NCI-H1092 (cell line): Measurements from ENCODE around the gene DSC2.
"Not testable (repeated sequence)": the region's sequence is repeated elsewhere in the genome, so short reads cannot be mapped to it uniquely, and the experiment has no call there.

ENCODE experiments used
- DNase-seq: peaks from one replicate; lab custom pipeline; 2025; lab: John Stamatoyannopoulos, UW

The DSC2 gene

DNA sequence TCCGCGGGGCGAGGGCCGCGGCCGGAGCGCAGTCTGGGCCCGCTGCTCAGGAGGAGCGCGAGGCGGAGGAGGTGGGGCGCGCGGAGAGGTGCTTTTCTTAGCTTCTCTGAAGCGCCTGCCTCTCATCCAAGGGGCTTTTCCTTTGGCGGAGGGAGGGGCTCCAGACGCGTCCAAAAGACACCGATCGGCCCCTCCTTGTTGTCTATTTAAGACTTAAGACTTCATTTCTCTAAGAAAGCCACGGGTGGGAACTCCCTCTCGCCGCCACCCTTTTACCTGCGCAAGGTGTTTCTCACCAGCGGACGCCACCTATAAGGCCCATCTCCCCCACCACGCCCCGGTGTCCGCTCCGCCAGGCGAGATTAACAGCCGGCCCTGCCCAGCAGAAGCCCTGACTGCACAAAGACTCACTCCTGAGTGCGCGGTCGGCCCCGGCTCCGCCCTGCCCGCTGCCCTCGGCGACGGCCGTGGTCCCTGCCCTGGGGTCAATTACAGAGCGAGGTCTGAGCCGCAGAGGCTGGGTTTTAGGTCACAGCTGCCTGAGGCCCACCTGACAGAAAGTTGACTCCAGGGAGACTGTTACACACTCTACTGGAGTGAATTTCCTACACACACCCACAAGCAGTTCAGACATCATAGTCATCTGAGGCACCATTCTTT is at the start of gene DSC2:
Gene DSC2, minus strand, starts transcription at position 397 of the 660 bp plus-strand sequence. CDS start 450 bp downstream, outside the sequence.
- no peak for DNase-seq

DNA sequence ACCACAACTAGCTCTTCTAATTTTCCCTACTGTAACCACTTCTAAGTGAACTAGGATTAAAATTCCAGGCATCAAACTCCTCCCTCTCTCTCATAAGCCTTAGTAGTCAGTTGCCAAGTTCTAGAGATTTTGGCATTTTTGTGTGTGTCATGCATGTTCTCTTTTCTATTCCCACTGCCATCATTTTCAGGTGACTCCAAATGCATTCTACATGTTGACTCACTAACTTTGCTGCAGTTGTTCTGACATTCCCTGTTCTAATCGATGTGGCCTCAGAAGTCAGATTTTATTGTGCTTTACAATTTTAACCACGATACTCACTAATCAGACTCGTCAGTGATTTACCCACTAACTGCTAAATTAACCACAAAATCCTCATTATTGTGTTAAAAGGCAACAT is 47.1 kb upstream of the DSC2 start:
- no peak for DNase-seq

DNA sequence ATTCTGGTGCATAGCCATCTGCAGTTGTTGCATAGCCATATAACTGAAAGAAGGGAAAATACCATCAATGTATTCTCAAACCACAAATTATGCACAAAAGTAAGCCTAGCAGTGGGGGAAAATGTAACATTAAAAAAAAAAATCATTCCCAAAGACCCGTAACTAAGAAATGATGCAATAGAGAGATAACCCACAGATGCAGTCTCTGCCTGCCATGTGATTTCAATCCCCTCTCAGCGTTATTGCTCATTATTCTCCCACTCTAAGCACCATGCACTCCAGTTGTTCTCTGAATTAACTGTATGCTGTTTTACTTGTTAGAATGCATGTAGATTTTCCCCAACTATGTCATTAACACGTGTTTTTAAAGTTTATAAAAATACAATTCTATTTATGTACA is 46.4 kb upstream of the DSC2 start:
- no peak for DNase-seq

DNA sequence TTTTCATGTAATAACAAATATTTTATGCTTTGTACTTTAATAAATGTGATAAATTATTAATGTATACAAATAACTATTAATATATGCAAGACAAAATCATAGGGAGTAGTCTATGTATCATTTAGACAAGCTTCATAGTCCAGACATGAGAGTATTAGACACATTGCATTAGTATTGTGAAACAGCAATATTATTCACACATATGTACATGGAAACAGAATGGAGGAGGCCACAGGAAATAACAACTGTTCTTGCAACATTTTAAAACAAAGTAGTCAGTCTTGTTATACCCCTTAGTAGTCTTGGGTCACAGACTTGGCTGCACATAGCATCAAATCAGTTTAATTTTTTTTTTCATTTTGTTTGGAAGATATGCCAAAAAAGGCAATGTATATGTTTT is 44.6 kb upstream of the DSC2 start:
- no peak for DNase-seq

DNA sequence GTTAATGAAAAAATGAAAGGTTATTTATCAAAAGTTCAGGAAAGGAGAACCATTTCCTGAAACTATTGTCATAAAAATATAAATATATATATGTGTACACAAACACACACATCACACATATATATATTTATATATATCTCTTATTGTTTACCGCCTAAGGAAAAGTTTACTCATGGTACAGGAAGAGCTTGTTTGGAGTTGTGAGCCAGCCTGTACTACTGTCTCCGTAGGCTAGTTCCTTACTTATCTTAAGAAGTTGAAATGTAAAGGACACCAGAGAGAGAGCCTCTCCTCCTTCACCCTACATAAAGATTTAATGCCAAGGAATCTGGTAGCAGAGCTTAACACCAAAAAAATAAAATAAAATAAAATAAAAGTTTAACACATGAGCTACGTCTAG is 40.8 kb upstream of the DSC2 start:
- no peak for DNase-seq

DNA sequence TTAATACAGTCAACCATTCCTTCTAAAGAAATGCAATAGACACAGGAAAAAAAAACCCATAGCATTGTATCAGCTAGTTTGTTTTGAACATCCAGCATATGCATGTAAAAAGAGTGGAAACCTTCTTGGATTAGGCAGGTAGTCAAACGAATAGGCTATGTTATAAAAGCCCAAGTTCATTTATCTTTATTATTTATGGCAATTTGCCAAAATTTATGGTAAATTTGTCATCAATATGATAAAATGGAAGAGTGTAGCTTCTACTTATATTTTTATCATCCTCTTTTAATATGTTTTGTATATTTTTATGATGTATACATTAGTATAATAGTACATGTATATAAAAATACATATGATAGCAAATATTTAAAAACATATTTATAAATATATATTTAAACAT is 36.5 kb upstream of the DSC2 start:
- DNase-seq, result no peak

DNA sequence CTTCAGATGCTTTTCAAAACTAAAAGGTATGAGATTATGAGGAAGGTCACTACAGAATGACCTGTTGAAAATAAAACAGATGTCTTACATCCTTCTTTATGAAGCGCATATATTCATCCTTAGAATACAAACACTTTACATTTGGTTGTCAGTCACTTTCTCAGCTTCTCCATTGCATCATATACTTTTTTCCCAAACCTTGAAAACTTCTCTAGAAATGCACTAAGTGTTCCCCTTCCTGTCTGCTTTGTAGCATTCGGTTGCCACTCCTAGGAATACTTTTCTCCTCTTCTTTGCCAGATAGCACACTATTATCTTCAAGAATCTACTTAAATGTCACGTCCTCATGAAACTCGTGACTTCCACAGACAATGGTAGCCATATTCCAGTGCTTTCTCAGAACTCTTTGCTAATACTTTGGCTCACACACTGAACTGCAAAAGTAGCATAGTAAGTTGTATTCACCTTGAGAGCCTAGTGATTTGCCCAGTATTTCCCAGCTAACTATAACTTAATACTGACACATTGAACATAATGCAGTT is 32.8 kb upstream of the DSC2 start:
- DNase-seq, result no peak

DNA sequence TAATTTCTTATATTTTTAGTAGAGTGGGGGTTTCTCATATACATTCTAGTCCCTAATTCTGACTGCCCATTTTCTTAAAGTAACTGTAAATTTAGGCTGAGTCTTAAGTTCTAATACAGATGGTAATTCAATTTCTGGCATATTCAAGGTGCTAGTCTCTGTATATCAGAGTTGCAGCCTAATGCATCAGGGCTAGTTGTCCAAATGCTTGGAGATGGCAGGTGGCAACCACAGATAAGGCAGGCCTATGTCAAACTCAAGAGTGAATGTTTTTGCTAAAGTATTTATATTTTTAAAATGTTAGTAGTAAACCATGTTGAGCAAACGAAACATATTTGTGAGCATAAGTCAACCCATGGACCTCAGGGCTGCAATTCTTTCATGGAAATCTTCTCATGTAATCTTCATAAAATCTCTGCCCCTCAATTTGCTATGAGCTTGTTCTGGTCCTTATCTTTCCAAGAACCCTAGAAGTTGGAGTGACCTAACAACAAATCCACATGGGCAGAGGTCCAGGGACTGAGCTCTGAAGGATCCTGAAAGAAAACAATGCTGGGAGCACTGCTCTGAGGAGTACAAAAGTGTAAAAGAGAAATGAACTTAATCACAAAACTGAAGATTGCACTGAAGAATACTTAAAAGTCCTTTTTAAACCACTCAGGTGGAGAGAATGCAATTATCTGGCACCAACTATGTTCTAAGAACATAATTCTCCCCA is 27.3 kb upstream of the DSC2 start:
- no peak for DNase-seq

DNA sequence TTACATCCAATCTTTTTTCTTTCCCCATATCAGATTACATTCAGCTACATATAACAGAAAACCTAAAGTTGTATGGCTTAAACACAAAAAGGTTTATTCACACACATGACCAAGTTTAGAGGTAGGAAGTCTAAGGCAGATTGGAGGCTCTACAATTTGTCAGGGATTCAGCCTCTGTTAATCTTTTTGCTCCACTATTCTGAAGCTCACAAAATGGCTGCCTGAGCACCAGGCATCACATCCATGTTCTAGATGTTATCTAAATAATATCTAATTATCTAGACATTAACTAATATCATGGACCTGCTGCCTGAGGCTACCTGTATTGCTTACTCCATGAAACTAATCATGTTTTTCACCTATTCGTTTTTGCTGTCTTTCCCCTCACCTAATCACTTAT is 23.7 kb upstream of the DSC2 start:
- DNase-seq, result no peak

DNA sequence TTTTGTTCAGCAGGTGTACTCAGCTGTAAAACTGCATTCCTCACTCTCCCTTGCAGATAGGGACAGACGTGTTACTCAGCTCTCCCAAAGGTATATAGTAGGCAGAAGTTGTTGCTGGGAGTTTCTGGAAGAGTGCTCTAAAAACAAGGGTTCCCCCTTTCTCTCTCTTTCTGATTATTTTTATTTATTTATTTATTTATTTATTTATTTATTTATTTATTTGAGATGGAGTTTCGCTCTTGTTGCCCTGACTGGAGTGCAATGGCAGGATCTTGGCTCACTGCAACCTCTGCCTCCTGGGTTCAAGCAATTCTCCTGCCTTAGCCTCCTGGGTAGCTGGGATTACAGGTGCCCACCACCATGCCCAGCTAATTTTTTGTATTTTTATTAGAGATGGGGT is 20.9 kb upstream of the DSC2 start:
- not testable (repeated sequence) for DNase-seq

DNA sequence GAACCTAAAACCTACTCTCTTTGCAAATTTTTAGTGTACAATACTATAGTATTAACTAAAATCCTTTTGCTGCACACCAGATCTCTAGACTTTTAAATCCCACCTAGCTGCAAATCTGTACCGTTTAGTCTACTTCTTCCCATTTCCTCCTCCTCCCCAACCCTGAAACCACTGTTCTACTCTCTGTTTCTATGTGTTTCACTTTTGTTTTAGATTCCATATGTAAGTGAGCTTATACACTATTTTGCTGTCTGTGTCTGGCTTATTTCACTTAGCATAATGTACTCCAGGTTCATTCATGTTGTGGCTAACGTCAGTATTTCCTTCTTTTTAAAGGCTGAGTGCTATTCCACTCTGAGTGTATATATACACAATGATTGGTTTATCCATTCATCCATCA is 18.4 kb upstream of the DSC2 start:
- no peak for DNase-seq

DNA sequence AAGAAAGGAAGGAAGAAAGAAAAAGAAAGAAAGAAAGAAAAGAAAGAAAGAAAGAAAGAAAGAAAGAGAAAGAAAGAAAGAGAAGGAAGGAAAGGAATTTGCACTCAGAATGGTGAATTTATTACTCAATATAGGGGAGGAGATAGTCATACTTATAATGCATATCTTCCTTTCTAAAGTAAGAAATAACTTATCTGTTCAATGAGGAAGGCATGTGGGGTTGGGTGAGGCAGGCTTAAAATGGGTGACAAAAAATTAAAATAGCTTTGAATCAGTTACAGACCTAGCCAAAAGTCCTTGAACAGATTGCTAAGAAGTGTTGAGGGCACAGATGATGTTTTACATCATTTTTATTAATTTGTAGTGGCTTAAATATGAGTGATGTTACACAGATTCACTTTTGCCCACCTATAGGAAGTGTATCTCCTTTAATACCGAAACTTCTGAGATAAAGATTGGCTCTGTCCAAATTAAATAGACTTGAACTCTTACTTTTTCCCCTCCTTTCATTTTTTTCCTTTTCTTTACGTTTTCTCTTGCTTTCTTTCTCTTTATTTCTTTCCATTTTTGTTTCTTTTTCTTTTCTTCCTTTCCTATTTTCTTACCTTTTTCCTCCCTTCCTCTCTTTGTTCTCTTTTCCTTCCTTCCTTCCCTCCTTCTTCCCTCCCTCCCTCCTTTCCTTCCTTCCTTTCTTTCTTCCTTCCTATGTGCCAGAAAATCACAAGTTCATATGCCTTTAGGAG is 14.8 kb upstream of the DSC2 start:
- DNase-seq, result no peak

DNA sequence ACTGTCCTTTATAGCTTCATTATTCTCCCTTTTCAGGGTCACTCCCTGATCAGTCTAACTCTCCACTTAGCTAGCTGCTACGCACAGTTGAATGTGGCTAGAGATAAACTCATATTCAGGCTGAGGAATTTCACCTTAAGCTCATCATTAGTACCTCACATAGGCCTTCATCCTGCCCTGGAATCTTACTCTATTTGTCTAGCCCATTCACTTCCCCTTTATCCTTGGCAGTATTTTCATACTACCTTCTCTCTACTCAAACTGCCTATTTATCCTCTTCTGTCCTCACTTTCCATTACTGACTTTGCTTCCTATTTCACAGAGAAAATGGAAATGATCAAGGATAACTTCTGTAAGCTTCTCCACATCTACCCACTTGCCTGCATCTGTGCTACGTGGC is 10.6 kb upstream of the DSC2 start:
- no peak for DNase-seq

DNA sequence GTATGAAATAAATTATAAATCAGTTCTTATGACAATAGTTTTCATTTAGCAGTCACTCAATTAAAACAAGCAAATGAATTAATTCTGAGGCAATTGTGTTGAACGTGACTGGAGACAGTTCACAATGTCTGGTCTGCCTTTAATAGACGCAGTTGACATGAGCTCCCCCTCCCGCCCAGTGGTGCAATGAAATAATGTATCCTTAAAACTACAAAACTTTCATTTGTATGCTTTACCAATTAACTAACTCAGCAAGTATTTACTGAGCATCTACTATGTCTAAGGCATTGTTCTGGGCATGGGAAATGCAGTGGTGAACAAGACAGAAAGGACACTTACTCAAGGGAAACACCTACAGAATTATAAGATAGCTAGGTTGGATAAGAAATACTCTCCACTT is 3.5 kb upstream of the DSC2 start:
- no peak for DNase-seq

DNA sequence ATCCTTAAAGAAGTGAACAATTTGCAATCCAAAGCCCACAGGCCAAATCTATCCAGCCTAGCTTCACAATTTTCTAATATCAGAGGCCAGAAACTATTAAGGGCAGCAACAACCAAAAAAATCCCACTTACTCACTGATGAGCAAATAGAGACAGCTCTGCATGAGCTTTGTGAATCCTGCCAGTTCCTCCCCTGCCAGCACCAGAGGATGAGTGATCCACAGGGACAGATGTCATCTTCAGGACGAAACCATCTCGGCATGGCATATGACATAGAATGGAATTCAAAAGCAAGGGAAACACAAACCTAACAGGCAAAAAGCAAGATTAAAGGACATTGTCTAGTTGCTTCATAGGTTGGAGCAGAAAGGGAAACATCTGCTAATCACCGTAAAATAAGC is 2.2 kb upstream of the DSC2 start:
- no peak for DNase-seq

DNA sequence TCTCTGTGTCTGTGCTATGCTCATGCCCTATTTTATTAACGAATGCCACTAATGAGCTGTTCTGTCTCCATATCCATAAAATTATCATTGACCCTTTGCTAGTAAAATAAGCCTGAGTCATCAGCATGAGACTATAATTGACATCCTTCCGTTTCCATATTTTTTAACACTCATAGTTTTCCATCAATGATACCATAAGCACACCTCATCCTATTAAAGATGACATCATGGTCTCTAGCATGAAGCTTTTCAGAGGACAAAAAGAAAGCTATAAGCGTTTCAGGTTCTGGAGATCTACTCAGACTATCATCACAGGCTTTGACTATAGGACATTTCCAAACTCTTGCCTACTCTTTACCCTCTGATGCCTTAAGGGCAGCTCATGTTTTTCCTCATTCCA is 1.2 kb upstream of the DSC2 start:
- no peak for DNase-seq

DNA sequence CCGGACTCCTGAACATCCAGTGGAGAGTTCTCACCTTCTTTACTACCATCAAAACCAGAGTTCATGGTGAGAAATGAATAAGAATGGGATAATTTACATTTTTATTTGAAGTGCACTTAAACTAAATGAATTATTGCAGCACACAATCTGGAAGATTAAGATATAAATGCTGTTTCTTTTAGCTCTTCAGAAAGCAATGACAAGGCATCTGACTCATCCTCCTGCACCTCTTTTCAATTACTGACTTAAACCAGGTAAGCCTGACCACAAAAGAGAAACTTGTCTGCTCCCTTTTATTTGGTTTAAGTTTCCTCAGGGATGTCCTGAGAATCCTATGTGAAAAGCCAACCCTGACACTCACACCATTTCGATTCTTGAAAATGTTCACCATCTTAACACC is 720 bp upstream of the DSC2 start:
- DNase-seq, result no peak

DNA sequence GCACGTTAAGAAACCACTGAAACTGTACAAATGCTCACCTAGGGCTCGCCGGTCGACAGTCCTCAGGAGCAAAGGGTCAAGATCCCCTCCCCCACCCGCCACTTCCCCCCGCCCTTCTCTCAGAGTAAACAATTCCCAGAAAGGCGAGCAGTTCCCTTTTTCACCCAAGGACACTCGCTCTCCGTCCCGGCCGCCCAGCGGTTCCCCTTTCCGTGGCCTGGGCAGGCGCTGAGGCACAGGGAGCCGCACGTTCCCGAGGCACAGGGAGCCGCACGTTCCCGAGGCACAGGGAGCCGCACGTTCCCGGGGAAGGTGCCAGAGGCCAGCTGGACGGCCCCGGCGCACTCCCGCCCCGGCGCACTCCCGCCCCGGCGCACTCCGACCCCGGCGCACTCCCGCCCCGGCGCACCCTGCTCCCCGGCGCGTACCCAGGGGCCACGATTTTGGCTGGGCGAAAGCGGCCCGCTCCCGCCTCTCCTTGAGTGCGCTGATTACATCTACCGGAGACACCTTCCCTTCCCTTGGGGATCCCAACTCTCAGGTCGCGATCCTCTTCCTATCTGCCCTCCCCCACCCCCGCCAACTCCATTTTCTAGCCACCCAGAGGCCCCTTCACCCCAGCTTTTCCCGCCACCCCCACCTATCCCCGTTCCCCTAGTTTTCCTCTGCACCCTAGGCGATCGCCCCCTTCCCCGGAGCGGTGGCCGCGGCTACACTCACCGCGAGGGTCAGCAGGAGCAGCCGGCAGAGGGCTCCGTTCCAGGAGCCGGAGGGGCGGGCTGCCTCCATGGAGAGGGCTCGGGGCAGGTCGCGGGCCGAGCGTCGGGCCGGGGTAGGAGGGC is 817 bp downstream of the DSC2 start:
- DNase-seq, result no peak

DNA sequence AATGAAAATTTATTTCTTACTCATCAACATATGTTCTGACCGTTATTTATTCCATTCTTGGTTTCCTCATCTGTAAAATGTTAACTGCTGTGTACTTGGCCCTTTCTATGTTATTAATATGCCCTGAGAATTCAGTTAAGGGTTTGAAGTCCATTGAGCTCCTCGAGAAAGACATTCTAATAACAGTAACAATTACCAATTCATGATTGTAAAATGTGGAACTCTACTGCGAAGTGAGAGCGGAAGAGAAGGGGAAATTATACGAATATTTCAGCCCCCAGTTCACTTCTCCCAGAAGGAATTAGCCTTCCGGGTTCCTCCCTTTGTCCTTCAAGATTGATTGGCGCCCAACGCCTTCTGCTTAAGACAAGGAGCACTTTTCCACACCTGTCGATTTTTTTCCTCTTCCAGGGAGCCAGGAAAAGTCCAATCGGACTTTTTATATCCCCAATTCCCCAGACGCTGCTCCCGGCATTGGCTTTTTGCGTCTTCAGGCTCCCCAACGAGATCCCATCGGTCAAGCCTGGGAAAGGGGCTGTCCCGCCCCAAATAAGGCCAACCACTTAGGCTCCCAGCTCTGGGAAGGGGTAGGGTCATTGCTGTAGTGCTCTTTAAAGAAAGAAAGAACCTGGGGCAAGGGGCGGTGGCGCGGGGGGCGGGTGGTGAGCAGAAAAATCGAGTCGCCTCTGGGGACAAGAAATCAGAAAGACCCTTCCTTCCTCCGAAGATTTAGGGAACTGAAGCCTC is 1.6 kb downstream of the DSC2 start:
- no peak for DNase-seq

DNA sequence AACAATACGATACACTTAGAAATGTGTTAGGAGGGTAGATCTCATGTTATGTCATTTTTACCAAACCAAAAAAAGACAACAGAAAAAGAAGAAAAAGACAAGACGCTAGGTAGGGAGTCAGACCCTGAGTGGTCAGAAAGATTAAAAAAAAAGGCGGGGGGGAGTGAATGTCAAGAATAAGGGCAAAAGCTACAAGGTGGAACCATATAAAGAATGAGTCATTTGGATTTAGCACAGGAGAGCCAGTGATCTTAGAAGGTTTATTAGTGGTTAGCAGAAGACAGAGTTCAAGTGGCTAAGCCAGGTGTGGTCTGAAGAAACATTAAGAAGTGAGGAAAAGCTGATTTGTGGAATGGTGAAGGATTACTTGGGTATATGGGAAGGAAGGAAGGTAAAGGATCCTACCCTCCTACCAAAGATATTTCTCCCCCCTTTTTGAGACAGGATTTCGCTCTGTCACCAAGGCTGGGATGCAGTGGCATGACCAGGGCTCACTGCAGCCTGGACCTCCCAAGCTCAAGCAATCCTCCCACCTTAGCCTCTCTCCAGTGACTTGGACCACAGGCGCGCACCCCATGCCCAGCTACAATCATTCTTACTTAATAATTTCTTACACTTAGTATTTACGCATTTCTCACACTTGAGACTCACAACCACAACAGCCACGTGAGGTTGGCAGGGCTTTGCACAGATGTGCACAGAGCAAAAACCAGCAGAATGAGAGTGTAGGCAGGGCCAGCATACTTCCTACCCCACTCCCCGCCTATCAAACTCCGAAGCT is 2.6 kb downstream of the DSC2 start:
- no peak for DNase-seq

DNA sequence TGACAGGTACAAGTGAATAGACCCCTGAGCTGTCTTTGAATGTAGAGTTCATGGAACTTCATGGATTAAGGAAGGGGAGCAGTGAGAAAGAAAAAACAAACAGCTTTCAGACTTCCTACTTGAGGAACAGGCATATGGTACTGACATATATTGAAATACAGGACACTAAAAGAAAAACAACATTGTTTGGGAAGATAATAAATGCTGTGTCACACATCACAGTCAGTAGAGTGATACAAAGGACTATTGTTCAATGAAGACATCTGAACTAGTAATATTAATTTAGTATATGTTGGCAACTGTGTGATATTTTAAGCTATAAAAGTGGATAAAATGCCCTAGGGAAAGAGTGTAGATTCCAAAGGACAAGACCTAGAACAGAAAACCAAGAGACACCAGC is 3.3 kb downstream of the DSC2 start:
- DNase-seq, result no peak
